ENCODE results near the gene FAM83C. TPM values are rescaled to one million over a fixed set of nuclear protein-coding genes. Genes with fewer than 3 reads are reported as not detected.

Gene FAM83C
- total and polyA plus RNA-seq, 9 of the 15 experiments (the other 6 are each of a cell fraction or from before 2014, with no cell fraction given), result not detected

- no peak overlapping the region for H3K9ac ChIP-seq (ENCODE audit: insufficient read depth in 1 of 2, low read depth in 2 of 2, low read length in 2 of 2)
Measured at GRCh38 chr20:35238170-35238569, 54.1 kb downstream of the FAM83C start.

More at GRCh38 chr20:35238170-35238569, 54.1 kb downstream of the FAM83C start:
- Histone ChIP-seq H3K4me2 (ENCODE audit: insufficient read depth, low read length) (no peak overlapping the region), H3K79me2 (ENCODE audit: control insufficient read depth, insufficient read depth, low read length) (no peaks in the 10 kb centered on the region), H3K4me3 (no peak overlapping the region), H3K27ac (ENCODE audit: extremely low read depth, low read depth, low read length) (no peak overlapping the region), H3K9me1 (ENCODE audit: control insufficient read depth, insufficient read depth, low read length) (no peaks in the 10 kb centered on the region), H2AFZ (ENCODE audit: low read depth, low read length) (no peak overlapping the region), H3K36me3 (ENCODE audit: control insufficient read depth, insufficient read depth, low read length) (no peaks in the 10 kb centered on the region), H4K20me1 (replicated peaks; ENCODE audit: control insufficient read depth, insufficient read depth, low read length) (peaks cover 8% of the 10 kb centered on the region; the same call in 1 of the 2 replicates), H3K27me3 (ENCODE audit: control insufficient read depth in 2 of 2, insufficient read depth in 2 of 2, low read length in 2 of 2) (peaks cover 23 to 65% of the 10 kb centered on the region in 2 experiments), H3K4me1 (replicated peaks in 1 of 2; ENCODE audit: control insufficient read depth in 2 of 2, insufficient read depth in 2 of 2, low read length in 2 of 2) (no peaks in the 10 kb centered on the region; a peak in 1 of 5 replicates), H3K9me3 (replicated peaks; ENCODE audit: control insufficient read depth, insufficient read depth, low read depth, low read length) (no peaks in the 10 kb centered on the region)
- 0% methylated on average over 4 of the region's 4 CpGs for WGBS (ENCODE audit: insufficient coverage, low coverage, missing lambda C conversion rate)
- POLR2A ChIA-PET, result no interaction called here
- DNase-seq (ENCODE audit: extremely low read depth in 1 of 4, low spot score in 3 of 4), result peak in 3 of 4 experiments; percentile 21 to 48 (median 38)
- no peak for ATAC-seq
- intact Hi-C loops (cut with micrococcal nuclease) (no loop called here), in situ Hi-C loops (cut with MboI) (no loop called here)
- TF ChIP-seq CBFA2T3 (IDR thresholded peaks at IDR 0.05) (peak; percentile 36; the same call in 1 of the 2 replicates), CTBP1 (IDR thresholded peaks at IDR 0.05; ENCODE audit: borderline replicate concordance) (peak; percentile 38; the same call in 1 of the 2 replicates), PKNOX1 (IDR thresholded peaks at IDR 0.05) (0 out of 2 replicates have a peak, but pooled peaks have one; percentile 12), CEBPG (CRISPR knock-in tag; IDR thresholded peaks at IDR 0.05) (no peak), CEBPG (tag; conservative IDR thresholded peaks at IDR 0.05 in 1 of 2, IDR thresholded peaks at IDR 0.05 in 1 of 2) (peak in 1 of 2 experiments; percentile 50; a peak in 1 of 4 replicates), CEBPB (tag; IDR thresholded peaks at IDR 0.05) (peak; percentile 50; the same call in 1 of the 2 replicates), ZNF143 (CRISPR knock-in tag; IDR thresholded peaks at IDR 0.05) (no peak), MEIS2 (IDR thresholded peaks at IDR 0.05; ENCODE audit: partially characterized antibody) (peak; percentile 46), TCF3 (CRISPR knock-in tag; IDR thresholded peaks at IDR 0.05) (peak; percentile 49), ZNF507 (tag; conservative IDR thresholded peaks at IDR 0.05) (no peak)
- FAIRE-seq, result no peak
- CTCF ChIA-PET (ENCODE audit: low intra/inter-chr PET ratio), result interaction anchor here (0.7 kb wide), 1 partner anchor 12 kb away, joined by 4 read pairs; no protein-coding TSS in a partner anchor
- no TSS peak for BruUV-seq (replicated peaks)
